Activated CD4-positive, alpha-beta T cell treated with anti-CD3 and anti-CD28 coated beads for 36 hours (primary cell): ENCODE data around the gene RPN2. TPM values are rescaled to one million over a fixed set of nuclear protein-coding genes. Genes with fewer than 3 reads are reported as not detected.

Experiments used
- ATAC-seq: fragments of 200-7000 bp; cut with Tn5 transposase; one replicate; pipeline ENCODE4 v1.10.0; 2021; ENCODE audit warnings: mild to moderate bottlenecking, moderate library complexity
- CTCF ChIA-PET: fragments of 350-600 bp; sonication (Branson Sonifier 250); formaldehyde crosslinking; loops from one replicate; lab custom pipeline; 2021; ENCODE audit warnings: antibody characterized with exemption; lab: Charles Lee
- POLR2A ChIA-PET: fragments of 350-600 bp; sonication (Branson Sonifier 250); formaldehyde crosslinking; loops from one replicate; lab custom pipeline; 2021; ENCODE audit warnings: antibody characterized with exemption, inconsistent platforms; lab: Charles Lee
- DNase-seq: peaks from one replicate; pipeline ENCODE4 v3.0.0-alpha.2; 2020
- H3K27ac Mint-ChIP-seq: one replicate; pipeline ENCODE4 v1.8.0; 2021; ENCODE audit warnings: mixed read lengths
- H3K27me3 Mint-ChIP-seq: one replicate; pipeline ENCODE4 v1.8.0; 2021; ENCODE audit warnings: mixed read lengths
- H3K36me3 Mint-ChIP-seq: one replicate; pipeline ENCODE4 v1.8.0; 2021; ENCODE audit warnings: low read depth, mixed read lengths
- H3K4me1 Mint-ChIP-seq: one replicate; pipeline ENCODE4 v1.8.0; 2021; ENCODE audit warnings: mixed read lengths
- H3K4me3 Mint-ChIP-seq: one replicate; pipeline ENCODE4 v1.8.0; 2021; ENCODE audit warnings: mild to moderate bottlenecking, moderate library complexity, mixed read lengths
- H3K9me3 Mint-ChIP-seq: one replicate; pipeline ENCODE4 v1.8.0; 2021; ENCODE audit warnings: low read depth, mixed read lengths
- intact Hi-C, 2 experiments: fragments of 100-400 bp; cut with DNase I in 1 of 2; cut with micrococcal nuclease in 1 of 2; formaldehyde crosslinking; loops; one replicate each; pipeline versions ENCODE4 v1.14.2 to v1.15.1; 2022 to 2024; cut with DNase I, micrococcal nuclease
- total RNA-seq, 2 experiments: library from RNA; stranded (reverse); gene quantifications; one replicate each; pipeline ENCODE4 v1.2.3, GENCODE V29; 2021

RPN2 gene
- total RNA-seq, 2 experiments from 2014 or later: 103 to 115 TPM

- Mint-ChIP-seq H3K4me1 (peaks cover 7% of the 10 kb centered on the region), H3K27me3 (peaks cover 3% of the 10 kb centered on the region), H3K27ac (no peak overlapping the region), H3K9me3 (no peaks in the 10 kb centered on the region), H3K4me3 (no peak overlapping the region), H3K36me3 (no peaks in the 10 kb centered on the region)
- ChIA-PET CTCF (interaction anchor here (0.6 to 1.9 kb wide), 4 partner anchors 10 to 280 kb away, joined by 3 to 12 read pairs (median 4); no protein-coding TSS in a partner anchor), POLR2A (no interaction called here)
- intact Hi-C loops: loop anchor here (5.0 kb wide), 2 partner anchors 241 to 539 kb away; partner anchors contain the start of genes BLCAP (in 1 of the 2) and NDRG3 (in 1 of the 2)
- no peak for ATAC-seq
- no peak for DNase-seq
These were observed 106.7 kb downstream of the RPN2 start for GRCh38 chr20:37285664-37286374.

GRCh38 chr20:37288091-37288490 is 109.0 kb downstream of the RPN2 start:
- H3K27me3 Mint-ChIP-seq: peaks cover 3% of the 10 kb centered on the region
- intact Hi-C loops: loop anchor here (2.0 to 5.0 kb wide), 4 partner anchors 59 to 541 kb away; partner anchors contain the start of genes BLCAP (in 1 of the 2), NDRG3 (in 1 of the 2) and SRC (in 1 of the 2)
- ATAC-seq (no peak), DNase-seq (no peak)
- H3K36me3 Mint-ChIP-seq: peaks cover 17% of the 10 kb centered on the region
- H3K4me3 Mint-ChIP-seq: no peak overlapping the region
- ChIA-PET POLR2A (no interaction called here), CTCF (interaction anchor here (0.8 to 1.6 kb wide), 2 partner anchors 18 to 246 kb away, joined by 3 to 6 read pairs; no protein-coding TSS in a partner anchor)
- H3K9me3 Mint-ChIP-seq: peaks cover 2% of the 10 kb centered on the region
- H3K27ac Mint-ChIP-seq: no peak overlapping the region
- H3K4me1 Mint-ChIP-seq: peaks cover 22% of the 10 kb centered on the region

- DNase-seq: no peak
- Mint-ChIP-seq H3K27ac (peak overlapping the region; percentile 82), H3K27me3 (no peaks in the 10 kb centered on the region), H3K9me3 (peaks cover 2% of the 10 kb centered on the region), H3K4me3 (peak overlapping the region; percentile 82), H3K4me1 (peaks cover 38% of the 10 kb centered on the region), H3K36me3 (peaks cover 21% of the 10 kb centered on the region)
- POLR2A ChIA-PET: no interaction called here
- intact Hi-C loops: loop anchor here in 1 of 2 experiments (5.0 kb wide), 1 partner anchor 57 kb away; the partner anchor contains the start of gene SRC
- no peak for ATAC-seq
- CTCF ChIA-PET: interaction anchor here (0.7 to 1.1 kb wide), 2 partner anchors 8 to 112 kb away, joined by 3 to 5 read pairs; partner anchors contain the start of gene RPN2
These were observed 111.2 kb downstream of the RPN2 start for GRCh38 chr20:37290158-37290810.

Other genes starting within 250 kb of the RPN2 start
- 10 to 100 TPM; 35.6 to 36.9 TPM for gene SAMHD1, start 227.6 kb upstream of the RPN2 start, total RNA-seq
- 10 to 100 TPM; 39.5 to 43.2 TPM for gene RBL1, start 83.3 kb upstream of the RPN2 start, total RNA-seq
- gene MROH8, start 218 bp downstream of the RPN2 start, total RNA-seq: 1 to 10 TPM; 3.0 to 4.5 TPM
- not detected for gene GHRH, start 82.5 kb downstream of the RPN2 start, total RNA-seq
- 10 to 100 TPM; 11.9 to 13.5 TPM for gene MANBAL, start 110.3 kb downstream of the RPN2 start, total RNA-seq
- 1 to 10 TPM; 4.2 to 5.7 TPM for gene SRC, start 166.8 kb downstream of the RPN2 start, total RNA-seq